Stimulated activated CD4-positive, alpha-beta T cell treated with anti-CD3 and anti-CD28 coated beads, TNF-alpha, amount 100 ng/mL, for 24 hours (primary cell): ENCODE data around the gene GHR.
"Not testable (repeated sequence)": the region's sequence is repeated elsewhere in the genome, so short reads cannot be mapped to it uniquely, and the experiment has no call there.

Source experiments
- DNase-seq, 3 experiments: peaks; one replicate each; pipeline ENCODE4 v3.0.0-alpha.2; 2020; ENCODE audit warnings: low read depth in 3 of 3

Gene GHR

GRCh38 chr5:42643360-42643759 is 220.1 kb downstream of the GHR start:
- no peak for DNase-seq

GRCh38 chr5:42645138-42645537 is 221.9 kb downstream of the GHR start:
- DNase-seq: no peak

- DNase-seq: no peak
These were observed 224.8 kb downstream of the GHR start for GRCh38 chr5:42648036-42648435.

- no peak for DNase-seq
These were observed 225.7 kb downstream of the GHR start for GRCh38 chr5:42648915-42649314.

- DNase-seq: no peak
These were observed 226.8 kb downstream of the GHR start for GRCh38 chr5:42650084-42650483.

- no peak for DNase-seq
These were observed 230.5 kb downstream of the GHR start for GRCh38 chr5:42653705-42654104.

GRCh38 chr5:42654645-42655044 is 231.4 kb downstream of the GHR start:
- no peak for DNase-seq

- DNase-seq: no peak
These were observed 232.9 kb downstream of the GHR start for GRCh38 chr5:42655982-42656650.

- no peak for DNase-seq
These were observed 233.4 kb downstream of the GHR start for GRCh38 chr5:42656651-42657015.

GRCh38 chr5:42659869-42660268 is 236.6 kb downstream of the GHR start:
- not testable (repeated sequence) for DNase-seq

- DNase-seq: no peak
These were observed 242.6 kb downstream of the GHR start for GRCh38 chr5:42665857-42666256.

GRCh38 chr5:42666869-42667268 is 243.6 kb downstream of the GHR start:
- no peak for DNase-seq

GRCh38 chr5:42668254-42668653 is 245.0 kb downstream of the GHR start:
- DNase-seq: no peak

GRCh38 chr5:42672925-42673324 is 249.7 kb downstream of the GHR start:
- DNase-seq: no peak

- DNase-seq: no peak
These were observed 252.4 kb downstream of the GHR start for GRCh38 chr5:42675602-42676001.

GRCh38 chr5:42676362-42676761 is 253.1 kb downstream of the GHR start:
- no peak for DNase-seq

GRCh38 chr5:42677156-42677842 is 254.1 kb downstream of the GHR start:
- DNase-seq: no peak

- DNase-seq: no peak
These were observed 256.8 kb downstream of the GHR start for GRCh38 chr5:42680046-42680445.

- not testable (repeated sequence) for DNase-seq
These were observed 261.8 kb downstream of the GHR start for GRCh38 chr5:42685078-42685477.

- no peak for DNase-seq
These were observed 266.2 kb downstream of the GHR start for GRCh38 chr5:42689391-42689790.

GRCh38 chr5:42691413-42691937 is 268.2 kb downstream of the GHR start:
- no peak for DNase-seq

GRCh38 chr5:42701351-42702059 is 278.3 kb downstream of the GHR start:
- DNase-seq: no peak

- DNase-seq: no peak
These were observed 280.0 kb downstream of the GHR start for GRCh38 chr5:42703238-42703637.
